Panc1 (cell line): Measurements from ENCODE around the gene SPRED2.

Experiments used
- CTCF ChIP-seq: fragments of 450-650 bp; IDR thresholded peaks from 2 replicates; pipeline ENCODE4 v1.5.1; 2017; ENCODE audit warnings: mild to moderate bottlenecking
- POLR2AphosphoS5 ChIP-seq: IDR thresholded peaks from 2 replicates; pipeline ENCODE4 v1.6.1; 2012; ENCODE audit warnings: mild to moderate bottlenecking, low read depth, low read length, moderate library complexity
- SIN3A ChIP-seq: IDR thresholded peaks from 2 replicates; pipeline ENCODE4 v1.6.1; 2012; ENCODE audit warnings: low read depth, mild to moderate bottlenecking, low read length, moderate library complexity, borderline replicate concordance; ENCODE audit not compliant: insufficient read depth

- TF ChIP-seq CTCF: no peak
- TF ChIP-seq POLR2AphosphoS5: no peak
- TF ChIP-seq SIN3A: no peak
Observed at GRCh38 chr2:65355186-65355831, 77.1 kb downstream of the SPRED2 start.
